Muscle of back (tissue), 11 donors: ENCODE measurements around the gene CHMP4A. TPM values are rescaled to one million over a fixed set of nuclear protein-coding genes. Genes with fewer than 3 reads are reported as not detected.
"Not testable (repeated sequence)": the region's sequence is repeated elsewhere in the genome, so short reads cannot be mapped to it uniquely, and the experiment has no call there.

Experiments used
- DNase-seq, 3 donors: peaks; one replicate each; pipeline versions ENCODE4 v3.0.0 to v3.0.0-alpha.2; 2013
- polyA plus RNA-seq, 10 donors: library from polyadenylated mRNA; unstranded; fragments of 120-200 nt; gene quantifications; one replicate each; pipeline ENCODE4 v1.2.1, GENCODE V29; 2013; ENCODE audit not compliant: insufficient read length in 10 of 10

The CHMP4A gene
- polyA plus RNA-seq, 10 donors: 26.0 to 44.1 (median 34.5) TPM

DNA sequence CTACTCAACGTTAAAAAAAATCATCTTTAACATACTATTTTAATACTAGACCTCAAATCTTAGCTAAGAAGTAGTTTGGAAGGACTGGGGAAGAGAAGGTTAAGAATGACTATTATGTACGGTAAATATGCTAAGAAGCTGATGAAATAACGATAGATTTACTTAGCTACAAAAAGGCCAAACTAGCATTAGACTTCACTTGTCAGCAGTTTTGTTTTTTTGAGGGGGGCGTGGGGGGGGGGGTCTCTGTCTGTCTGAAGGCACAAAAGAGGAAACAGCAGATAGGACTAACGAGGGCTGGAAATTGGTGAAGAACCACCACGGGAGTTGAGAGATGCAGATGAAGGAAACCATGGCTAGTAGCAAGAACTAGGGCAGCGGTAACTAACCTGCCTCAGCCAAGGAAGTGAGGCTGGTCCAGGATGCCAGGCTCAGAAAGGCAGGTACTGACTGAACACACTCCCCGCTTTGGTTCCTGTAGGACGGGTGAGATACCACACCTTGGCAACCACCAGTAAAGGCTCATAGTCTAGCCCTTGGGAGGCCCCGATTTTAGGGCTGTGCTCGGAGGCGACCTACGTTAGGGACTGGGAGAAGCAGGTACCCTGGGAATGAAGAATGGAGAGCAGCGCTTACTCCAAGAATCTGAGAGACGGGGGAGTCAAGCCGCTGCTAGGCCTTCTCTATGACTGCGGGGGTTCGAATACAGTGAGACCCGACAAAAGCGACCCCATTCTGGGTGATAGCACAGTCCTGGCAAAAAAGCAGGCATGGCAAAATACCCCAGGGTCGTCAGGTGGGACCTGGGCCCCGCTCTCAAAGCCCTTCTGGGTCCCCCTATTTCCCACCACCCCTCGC, 18.2 kb upstream of the CHMP4A start:
- peak in 1 of 3 donors; percentile 19 for DNase-seq

DNA sequence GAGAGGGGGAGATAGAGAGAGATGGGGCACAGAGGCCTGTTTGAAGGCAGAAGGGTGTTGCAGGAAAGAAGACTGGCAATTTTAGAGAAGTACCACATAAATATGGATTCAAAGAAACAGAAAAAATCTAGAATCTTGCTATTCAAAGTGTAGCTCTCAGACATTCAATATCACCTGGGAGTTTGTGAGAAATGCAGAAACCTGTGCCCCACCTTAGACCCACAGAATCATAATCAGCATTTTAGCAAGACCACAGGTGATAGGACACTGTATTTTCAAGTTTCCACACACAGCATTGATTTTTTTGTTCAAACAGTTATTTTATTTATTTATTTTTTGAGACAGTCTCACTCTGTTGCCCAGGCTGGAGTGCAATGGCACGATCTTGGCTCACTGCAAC, 15.6 kb upstream of the CHMP4A start:
- DNase-seq: no peak

DNA sequence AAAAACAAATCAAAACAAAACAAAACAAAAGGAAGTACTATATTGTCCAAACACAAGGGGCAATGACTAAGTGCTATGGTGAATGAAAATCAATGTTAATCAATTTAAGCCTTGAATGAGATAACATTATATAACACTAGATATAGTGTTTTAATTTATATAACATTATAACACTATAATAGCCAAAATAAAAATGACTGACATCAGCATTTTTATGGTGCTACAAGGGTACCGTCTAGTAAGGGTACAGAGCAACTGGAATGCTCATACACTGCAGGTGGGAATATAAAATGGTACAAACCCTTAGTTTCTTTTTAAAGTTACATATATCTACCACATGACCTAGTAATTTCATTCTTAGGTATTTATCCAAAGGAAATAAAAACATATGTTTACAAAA, 13.2 kb upstream of the CHMP4A start:
- DNase-seq: no peak

DNA sequence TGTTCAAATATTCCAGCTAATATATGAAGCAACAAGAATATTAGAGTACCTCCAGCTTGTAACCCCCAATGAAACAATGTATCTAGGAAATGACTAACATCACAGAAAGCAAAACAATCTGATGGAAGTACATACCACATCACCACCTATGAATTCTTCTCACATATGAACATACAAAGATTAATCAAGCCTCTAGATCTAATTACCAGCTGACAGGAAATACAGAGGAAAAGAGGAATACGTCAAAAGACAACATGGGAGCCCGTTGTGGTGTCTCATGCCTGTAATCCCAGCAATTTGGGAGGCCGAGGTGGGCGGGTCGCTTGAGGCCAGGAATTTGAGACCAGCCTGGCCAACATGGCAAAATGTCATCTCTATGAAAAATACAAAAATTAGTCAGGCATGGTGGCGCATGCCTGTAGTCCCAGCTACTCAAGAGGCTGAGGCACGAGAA, 11.4 kb upstream of the CHMP4A start:
- DNase-seq: peak in 1 of 3 donors; percentile 77

GRCh38 chr14:24222987-24223386, 9.7 kb upstream of the CHMP4A start:
- DNase-seq: not testable (repeated sequence)

GRCh38 chr14:24219521-24219920, 6.2 kb upstream of the CHMP4A start:
- no peak for DNase-seq

DNA sequence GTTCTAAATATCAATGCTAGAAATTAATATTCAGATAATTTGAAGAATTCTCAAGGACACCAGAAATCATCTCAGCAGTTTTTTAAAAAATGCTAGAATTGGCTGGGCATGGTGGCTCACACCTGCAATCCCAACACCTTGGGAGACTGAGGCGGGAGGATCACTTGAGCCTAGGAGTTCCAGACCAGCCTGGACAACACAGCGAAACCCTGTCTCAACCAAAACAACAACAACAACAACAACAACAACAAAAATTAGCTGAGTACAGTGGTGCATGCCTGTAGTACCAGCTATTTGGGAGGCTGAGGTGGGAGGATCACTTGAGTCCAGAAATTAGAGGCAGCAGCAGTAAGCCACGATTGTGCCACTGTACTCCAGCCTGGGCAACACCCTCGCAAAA, 5.8 kb upstream of the CHMP4A start:
- no peak for DNase-seq

- DNase-seq: not testable (repeated sequence)
Measured at GRCh38 chr14:24216876-24217275, 3.6 kb upstream of the CHMP4A start.

- no peak for DNase-seq
Measured at GRCh38 chr14:24216345-24216699, 3.0 kb upstream of the CHMP4A start.

GRCh38 chr14:24215495-24216344, 2.4 kb upstream of the CHMP4A start, which contains the start of gene MDP1:
Gene MDP1, minus strand, starts transcription at chr14:24216066. Its CDS starts 111 bp downstream, at chr14:24215955.
- DNase-seq: peak; percentile 85 to 95 (median 90)

DNA sequence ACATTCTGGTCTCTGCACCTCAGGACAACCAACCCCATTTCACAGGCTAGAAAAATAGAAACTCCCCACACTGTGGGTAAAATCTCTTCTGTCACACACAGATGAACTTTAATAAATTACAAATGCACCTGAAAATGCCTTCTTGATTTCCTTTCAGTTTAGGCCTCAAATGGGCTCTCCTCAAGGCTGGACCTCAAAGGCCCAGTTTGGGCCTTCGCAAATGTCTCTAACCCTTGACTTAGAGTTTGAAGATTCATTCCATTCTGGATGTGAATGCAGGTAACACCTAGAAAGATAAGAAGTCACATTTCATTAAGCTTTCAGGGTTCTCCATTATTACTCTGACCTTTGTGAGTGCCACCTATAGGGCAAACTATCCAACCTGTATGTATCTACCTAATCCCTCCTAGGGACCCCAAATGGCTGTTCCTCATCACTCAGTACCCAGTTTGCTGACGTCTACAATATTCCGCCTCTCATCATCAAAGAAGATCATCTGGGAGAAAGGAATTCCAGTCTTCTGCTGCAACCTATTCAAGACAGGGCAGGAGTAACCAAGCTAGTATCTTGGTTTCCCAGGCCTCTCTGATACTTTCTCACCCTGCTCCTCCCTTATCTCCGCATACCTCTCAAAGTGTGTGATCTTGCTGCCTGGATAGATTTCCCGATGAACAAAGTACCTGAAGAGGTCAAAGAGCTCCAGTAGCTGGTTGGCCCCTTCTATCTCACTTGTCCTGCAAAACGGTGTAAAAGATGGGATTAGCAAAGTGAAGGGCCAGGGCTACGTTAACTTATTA, 776 bp upstream of the CHMP4A start:
- DNase-seq: no peak

DNA sequence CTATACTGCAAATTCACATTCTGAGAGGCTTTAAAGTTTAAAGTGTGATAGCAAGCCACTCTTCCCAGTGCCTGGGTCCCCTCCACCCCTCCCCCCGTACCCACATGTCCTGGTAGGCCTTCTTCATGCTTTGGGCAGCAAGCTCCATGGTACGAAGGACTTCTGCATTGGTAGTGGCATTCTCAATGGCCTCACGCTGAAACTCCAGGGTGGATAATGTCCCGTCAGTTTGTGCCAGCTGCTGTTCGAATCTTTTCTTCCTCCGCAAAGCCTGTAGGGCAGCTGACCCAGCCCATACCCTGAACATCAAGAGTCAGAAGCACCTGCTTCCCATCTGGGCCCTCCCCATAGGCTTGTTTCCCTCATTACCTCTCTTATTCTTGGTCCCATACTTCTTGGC, 2.0 kb downstream of the CHMP4A start:
- no peak for DNase-seq

DNA sequence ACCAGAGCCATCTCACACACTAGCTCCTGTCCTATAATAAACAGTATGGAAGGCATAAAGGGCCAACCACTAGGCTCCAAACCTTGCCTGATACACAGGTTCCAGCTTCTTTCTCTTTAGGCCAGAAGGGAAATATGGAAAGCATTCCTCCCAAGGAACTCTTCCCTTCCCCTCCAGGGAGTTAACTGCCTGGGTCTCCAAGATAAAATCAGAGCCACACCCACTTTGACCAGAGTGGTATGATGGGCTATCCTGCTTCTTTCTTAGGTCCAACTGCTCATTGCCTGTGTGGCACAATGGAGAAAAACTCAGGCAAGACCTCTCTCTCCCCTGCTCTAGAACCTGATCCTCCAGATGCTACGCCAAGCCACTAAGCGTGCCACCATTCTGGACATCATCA, 5.7 kb downstream of the CHMP4A start:
- DNase-seq: no peak

DNA sequence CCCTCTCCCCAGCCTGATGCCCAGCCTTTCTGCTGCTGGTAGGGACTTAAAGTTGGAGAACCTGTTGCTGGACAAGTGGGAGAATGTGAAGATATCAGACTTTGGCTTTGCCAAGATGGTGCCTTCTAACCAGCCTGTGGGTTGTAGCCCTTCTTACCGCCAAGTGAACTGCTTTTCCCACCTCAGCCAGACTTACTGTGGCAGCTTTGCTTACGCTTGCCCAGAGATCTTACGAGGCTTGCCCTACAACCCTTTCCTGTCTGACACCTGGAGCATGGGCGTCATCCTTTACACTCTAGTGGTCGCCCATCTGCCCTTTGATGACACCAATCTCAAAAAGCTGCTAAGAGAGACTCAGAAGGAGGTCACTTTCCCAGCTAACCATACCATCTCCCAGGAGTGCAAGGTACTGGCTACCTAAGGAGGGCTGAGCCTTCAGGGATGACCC, 6.2 kb downstream of the CHMP4A start:
- DNase-seq: no peak

DNA sequence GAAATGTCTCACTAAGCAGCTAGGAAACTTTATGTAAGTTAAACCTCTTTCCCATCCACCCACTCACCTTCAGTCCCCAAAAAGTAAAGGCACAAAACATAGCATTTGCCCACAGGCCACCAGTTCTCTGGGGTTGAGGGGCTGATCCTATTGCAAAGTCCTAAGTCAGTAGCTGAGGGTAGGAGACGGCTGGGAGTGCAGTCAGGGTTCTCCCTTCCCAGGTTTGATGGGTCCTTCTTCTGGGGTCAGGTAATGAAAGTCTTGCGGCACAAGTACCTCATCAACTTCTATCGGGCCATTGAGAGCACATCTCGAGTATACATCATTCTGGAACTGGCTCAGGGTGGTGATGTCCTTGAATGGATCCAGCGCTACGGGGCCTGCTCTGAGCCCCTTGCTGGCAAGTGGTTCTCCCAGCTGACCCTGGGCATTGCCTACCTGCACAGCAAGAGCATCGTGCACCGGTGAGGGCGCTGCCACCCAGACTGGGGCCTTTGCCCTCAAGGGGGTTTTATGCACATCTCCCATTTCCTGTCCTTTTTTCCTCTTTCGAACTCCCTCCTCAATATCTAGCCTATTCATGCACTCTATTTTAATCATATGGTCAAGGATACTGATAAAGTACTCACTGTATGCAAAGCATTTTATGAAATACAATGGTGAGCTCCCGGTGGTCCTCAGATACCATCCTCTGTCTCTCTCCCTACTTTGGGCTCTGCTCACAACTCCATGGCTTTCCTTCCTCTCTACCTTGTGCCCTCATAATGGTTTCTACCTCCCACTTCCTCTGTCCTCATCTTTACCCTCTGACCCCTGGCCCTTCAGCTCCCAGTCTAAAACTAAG, 6.8 kb downstream of the CHMP4A start:
- no peak for DNase-seq

DNA sequence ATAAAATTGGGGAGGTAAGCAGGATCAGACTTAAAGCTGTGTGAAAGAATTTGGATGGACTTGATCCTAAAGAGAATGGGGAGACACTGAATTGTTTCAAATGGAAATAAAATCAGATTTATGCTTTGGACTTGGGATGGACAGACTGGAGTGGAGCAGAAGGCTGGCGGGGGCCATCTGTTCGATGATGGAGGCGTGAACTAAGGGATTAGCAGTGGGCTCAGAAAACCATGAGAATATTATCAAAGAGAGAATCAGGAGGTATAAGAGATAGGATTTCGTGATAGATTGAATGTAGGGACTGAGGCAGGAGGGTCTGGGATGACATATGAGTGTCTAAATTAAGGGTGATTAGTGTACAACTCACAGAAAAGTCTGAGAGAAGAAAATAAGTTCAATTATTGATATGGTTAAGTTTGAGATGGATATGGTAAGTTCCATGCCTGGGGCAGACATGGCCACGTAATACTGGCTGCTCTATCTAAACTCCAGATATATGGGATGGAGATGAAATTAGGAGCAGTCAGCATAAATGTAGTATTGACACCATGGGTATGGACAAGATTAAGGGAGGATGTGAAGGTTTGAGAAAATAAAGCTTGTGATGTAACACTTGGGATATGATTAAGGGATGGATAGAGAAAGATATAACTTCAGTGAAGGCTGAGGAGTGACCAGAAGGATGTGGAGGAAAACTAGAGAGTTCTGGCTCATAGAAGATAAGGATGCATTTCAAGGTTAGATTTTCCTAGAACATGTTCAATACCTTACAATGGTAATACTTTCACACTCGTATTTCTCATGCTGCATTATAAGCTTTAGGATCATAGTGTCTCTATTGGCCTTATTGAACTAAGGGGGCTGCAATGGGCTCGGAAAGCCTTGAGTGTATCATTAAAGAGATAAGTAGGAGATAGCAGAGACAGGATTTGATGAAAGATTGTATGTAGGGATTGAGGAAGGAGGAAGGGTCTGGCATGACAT, 8.8 kb downstream of the CHMP4A start:
- DNase-seq: no peak

GRCh38 chr14:24203249-24203886, 9.9 kb downstream of the CHMP4A start:
- DNase-seq: not testable (repeated sequence)

DNA sequence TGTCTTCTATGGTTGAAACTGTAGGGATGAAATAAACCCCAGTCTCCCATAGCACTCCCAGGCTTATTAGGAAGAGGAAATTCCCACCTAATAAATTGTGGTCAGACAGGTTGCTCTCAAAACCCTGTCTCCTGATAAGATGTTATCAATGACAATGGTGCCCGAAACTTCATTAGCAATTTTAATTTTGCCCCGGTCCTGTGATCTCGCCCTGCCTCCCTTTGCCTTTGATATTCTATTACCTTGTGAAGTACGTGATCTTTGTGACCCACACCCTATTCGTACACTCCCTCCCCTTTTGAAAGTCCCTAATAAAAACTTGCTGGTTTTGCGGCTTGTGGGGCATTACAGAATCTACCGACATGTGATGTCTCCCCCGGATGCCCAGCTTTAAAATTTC, 10.8 kb downstream of the CHMP4A start:
- DNase-seq: not testable (repeated sequence)
